Neutrophil (primary cell): ENCODE results near the gene SDR39U1.

Experiments used
- H3K27ac ChIP-seq: fragments of 200-600 bp; sonication (generic); 2 replicates; pipeline ENCODE4 v1.5.1; 2016; ENCODE audit warnings: mild to moderate bottlenecking, moderate library complexity
- H3K27me3 ChIP-seq: fragments of 200-600 bp; sonication (generic); 2 replicates; pipeline ENCODE4 v1.6.0; 2016; ENCODE audit warnings: mild to moderate bottlenecking
- H3K36me3 ChIP-seq: fragments of 200-600 bp; sonication (generic); 2 replicates; pipeline ENCODE4 v1.5.1; 2017
- H3K4me1 ChIP-seq, 2 experiments: fragments of 200-600 bp in 1 of 2; sonication (generic) in 1 of 2; 1 replicate in 1 of 2; 2 replicates in 1 of 2; pipeline versions ENCODE4 v1.5.1 to v1.6.1; 2013 to 2016; ENCODE audit warnings: low read depth in 1 of 2, low read length in 1 of 2, mild to moderate bottlenecking in 1 of 2, moderate library complexity in 1 of 2; ENCODE audit not compliant: control insufficient read depth in 1 of 2, insufficient read depth in 1 of 2
- H3K4me3 ChIP-seq, 2 experiments: fragments of 200-600 bp in 1 of 2; sonication (generic) in 1 of 2; 1 replicate in 1 of 2; 2 replicates in 1 of 2; pipeline ENCODE4 v1.5.1; 2013 to 2016; ENCODE audit warnings: low read depth in 1 of 2, low read length in 1 of 2, mild to moderate bottlenecking in 1 of 2, moderate library complexity in 1 of 2
- H3K9me3 ChIP-seq: fragments of 200-600 bp; sonication (generic); 2 replicates; pipeline ENCODE4 v1.5.1; 2016
- TF ChIP-seq, protein P1 (sequence below): fragments of 200-600 bp; sonication (generic); IDR thresholded peaks from 2 replicates; pipeline ENCODE4 v1.5.1; 2016; ENCODE audit warnings: antibody characterized with exemption

The SDR39U1 gene

DNA sequence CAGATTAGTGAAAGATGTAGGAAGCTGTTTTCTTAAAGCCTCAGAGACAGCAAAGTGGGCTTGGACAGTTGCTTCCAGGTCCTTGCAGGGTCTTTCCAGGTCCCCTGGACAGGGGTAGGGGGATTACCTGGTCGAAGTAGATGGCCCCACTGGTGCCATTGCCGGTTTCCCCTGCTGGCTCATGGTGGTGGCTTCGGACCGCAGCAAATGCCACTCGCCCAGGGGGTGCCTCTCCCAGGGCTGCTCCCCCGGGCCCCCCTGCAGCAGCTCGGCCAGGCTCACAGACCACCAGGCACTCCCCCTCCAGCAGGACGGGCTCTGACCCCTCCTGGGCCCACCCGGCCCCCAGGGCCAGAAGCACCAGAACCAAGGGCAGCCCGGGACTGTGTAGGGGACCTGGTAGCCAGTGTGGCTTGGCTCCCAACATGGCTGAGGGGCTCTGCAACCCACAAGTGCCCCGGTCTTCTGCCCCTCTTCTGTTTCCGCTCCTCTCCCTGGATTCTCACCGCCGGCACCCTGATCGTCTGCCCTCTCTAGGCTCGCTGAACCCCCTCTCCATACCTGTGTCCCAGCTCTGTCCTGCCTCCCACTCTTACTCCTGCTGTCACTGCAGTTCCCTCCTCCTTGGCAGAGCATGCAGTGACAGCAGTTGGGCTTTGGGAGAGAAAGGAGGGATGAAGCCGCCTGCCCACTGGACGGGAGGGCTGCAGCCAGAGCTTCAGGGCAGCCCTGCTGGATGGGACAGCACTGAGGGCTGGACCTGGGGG lies 13.8 kb downstream of the SDR39U1 start:
- H3K4me1 ChIP-seq, result peaks cover 49 to 51% of the 10 kb centered on the region in 2 experiments
- peak overlapping the region; percentile 84 to 98 for H3K4me3 ChIP-seq
- H3K27ac ChIP-seq, result peak overlapping the region; percentile 99
- TF ChIP-seq, protein P1, sequence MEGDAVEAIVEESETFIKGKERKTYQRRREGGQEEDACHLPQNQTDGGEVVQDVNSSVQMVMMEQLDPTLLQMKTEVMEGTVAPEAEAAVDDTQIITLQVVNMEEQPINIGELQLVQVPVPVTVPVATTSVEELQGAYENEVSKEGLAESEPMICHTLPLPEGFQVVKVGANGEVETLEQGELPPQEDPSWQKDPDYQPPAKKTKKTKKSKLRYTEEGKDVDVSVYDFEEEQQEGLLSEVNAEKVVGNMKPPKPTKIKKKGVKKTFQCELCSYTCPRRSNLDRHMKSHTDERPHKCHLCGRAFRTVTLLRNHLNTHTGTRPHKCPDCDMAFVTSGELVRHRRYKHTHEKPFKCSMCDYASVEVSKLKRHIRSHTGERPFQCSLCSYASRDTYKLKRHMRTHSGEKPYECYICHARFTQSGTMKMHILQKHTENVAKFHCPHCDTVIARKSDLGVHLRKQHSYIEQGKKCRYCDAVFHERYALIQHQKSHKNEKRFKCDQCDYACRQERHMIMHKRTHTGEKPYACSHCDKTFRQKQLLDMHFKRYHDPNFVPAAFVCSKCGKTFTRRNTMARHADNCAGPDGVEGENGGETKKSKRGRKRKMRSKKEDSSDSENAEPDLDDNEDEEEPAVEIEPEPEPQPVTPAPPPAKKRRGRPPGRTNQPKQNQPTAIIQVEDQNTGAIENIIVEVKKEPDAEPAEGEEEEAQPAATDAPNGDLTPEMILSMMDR, result no peak
- H3K27me3 ChIP-seq, result no peaks in the 10 kb centered on the region
- peaks cover 25% of the 10 kb centered on the region for H3K36me3 ChIP-seq
- no peaks in the 10 kb centered on the region for H3K9me3 ChIP-seq

- TF ChIP-seq, protein P1, result no peak
- no peaks in the 10 kb centered on the region for H3K9me3 ChIP-seq
- no peak overlapping the region for H3K4me3 ChIP-seq
- H3K4me1 ChIP-seq, result peaks cover 50 to 51% of the 10 kb centered on the region in 2 experiments
- H3K27me3 ChIP-seq, result no peaks in the 10 kb centered on the region
- no peak overlapping the region for H3K27ac ChIP-seq
- peaks cover 15% of the 10 kb centered on the region for H3K36me3 ChIP-seq
Measured at GRCh38 chr14:24427537-24428508, 14.8 kb downstream of the SDR39U1 start.

DNA sequence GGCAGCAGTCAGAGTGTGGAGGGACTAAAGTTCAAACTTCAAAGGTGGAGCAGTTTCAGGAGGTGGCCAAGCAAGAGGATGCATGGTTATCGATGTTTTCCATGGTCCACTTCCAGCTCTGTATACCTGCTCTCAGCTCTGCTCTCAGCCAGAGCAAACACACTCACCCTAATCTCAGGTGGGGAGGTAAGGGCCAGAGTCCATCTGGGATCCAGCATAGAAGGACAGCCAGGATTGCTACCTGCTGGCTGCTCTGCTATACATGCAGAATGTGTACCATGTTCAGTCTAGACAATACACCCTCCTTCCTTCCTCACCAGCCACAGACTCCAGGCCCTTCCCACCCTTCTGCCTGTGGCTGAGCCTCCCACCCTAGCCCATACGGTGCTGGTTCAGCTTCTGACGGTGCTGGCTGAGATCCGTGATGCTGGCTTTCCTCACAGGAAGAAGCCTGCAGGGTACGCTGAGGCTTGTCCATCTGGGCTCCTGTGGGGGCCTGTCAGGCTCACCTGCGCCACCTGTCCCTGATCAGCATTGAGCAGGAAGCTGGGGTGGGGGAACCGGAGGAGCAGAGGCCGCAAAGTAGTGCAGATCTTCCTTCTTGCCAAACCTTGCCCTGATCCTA lies 15.6 kb downstream of the SDR39U1 start:
- Histone ChIP-seq H3K27ac (no peak overlapping the region), H3K9me3 (no peaks in the 10 kb centered on the region), H3K4me3 (no peak overlapping the region), H3K36me3 (peaks cover 7% of the 10 kb centered on the region), H3K27me3 (no peaks in the 10 kb centered on the region), H3K4me1 (peaks cover 48% of the 10 kb centered on the region in 2 experiments)
- TF ChIP-seq, protein P1, result no peak

DNA sequence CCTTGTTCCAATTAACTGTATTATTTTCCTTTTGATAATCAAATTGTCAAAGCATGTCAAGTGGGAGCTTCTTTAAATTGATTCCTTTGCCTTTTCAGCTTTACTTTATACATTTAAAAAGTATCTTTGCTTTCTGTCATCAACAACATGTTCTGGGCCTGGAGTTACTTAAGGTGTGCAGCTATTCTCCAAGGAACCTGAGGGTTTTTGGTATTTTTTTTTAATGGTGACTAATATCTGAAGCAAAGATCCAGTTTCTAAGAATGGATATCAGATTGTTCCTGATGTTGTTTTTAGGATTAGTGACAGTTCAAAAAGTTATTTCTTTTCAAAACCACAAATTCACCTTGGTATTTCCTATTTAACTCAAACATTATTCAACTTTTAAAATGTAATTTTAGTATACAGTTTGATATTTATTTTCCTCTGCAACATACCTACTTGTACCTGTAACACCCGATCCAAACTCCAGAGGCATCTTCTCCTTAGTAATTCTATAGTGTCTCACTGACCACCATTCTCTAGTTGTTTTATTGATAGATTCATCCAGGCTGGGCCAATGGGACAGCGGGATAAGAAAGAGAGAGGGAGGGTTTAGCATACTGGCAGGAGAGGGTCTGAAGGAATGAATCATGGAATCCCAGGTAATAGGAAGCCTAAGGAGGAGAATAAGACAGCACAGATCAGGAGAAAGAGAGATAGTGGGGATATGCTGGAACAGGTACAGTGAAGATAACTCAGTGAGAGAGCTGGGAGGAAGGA lies 16.2 kb downstream of the SDR39U1 start:
- no peaks in the 10 kb centered on the region for H3K27me3 ChIP-seq
- no peak overlapping the region for H3K4me3 ChIP-seq
- H3K4me1 ChIP-seq, result peaks cover 41% of the 10 kb centered on the region in 2 experiments
- TF ChIP-seq, protein P1, result no peak
- peaks cover 2% of the 10 kb centered on the region for H3K36me3 ChIP-seq
- no peaks in the 10 kb centered on the region for H3K9me3 ChIP-seq
- H3K27ac ChIP-seq, result no peak overlapping the region

GRCh38 chr14:24425704-24426103 lies 16.9 kb downstream of the SDR39U1 start:
- Histone ChIP-seq H3K36me3 (no peaks in the 10 kb centered on the region), H3K27ac (no peak overlapping the region), H3K9me3 (no peaks in the 10 kb centered on the region), H3K27me3 (no peaks in the 10 kb centered on the region), H3K4me3 (no peak overlapping the region), H3K4me1 (peaks cover 34 to 35% of the 10 kb centered on the region in 2 experiments)
- TF ChIP-seq, protein P1, result no peak
